Fibroblast of the aortic adventitia (primary cell): ENCODE measurements around the gene TBATA. TPM values are rescaled to one million over a fixed set of nuclear protein-coding genes. Genes with fewer than 3 reads are reported as not detected.

Experiments used
- DNase-seq: peaks from one replicate; pipeline ENCODE4 v3.0.0-alpha.2; 2010; ENCODE audit warnings: low read depth
- H3K4me3 ChIP-seq: 2 replicates; pipeline ENCODE4 v1.5.1; 2011; ENCODE audit warnings: low read depth, mild to moderate bottlenecking, control low read depth, low read length, moderate library complexity
- CTCF ChIP-seq: IDR thresholded peaks from 2 replicates; pipeline ENCODE4 v1.5.1; 2011; ENCODE audit warnings: mild to moderate bottlenecking, low read length, control low read depth, inconsistent platforms; ENCODE audit not compliant: insufficient read depth
- total RNA-seq: library from RNA; depleted of rRNA; stranded (reverse); fragments of >200 nt; gene quantifications from 2 replicates; pipeline ENCODE4 v1.2.3, GENCODE V29; 2012; ENCODE audit warnings: low replicate concordance

The TBATA gene
- total RNA-seq, 1 donor: not detected

- no peak for TF ChIP-seq CTCF
- DNase-seq: peak; percentile 91
- H3K4me3 ChIP-seq: peak overlapping the region; percentile 68
Observed at GRCh38 chr10:70816220-70816894, 31.2 kb upstream of the TBATA start.

GRCh38 chr10:70815504-70816219, 30.5 kb upstream of the TBATA start, which contains the start of gene SGPL1:
Gene SGPL1 (plus strand): TSS chr10:70815948. CDS start chr10:70816854, 906 bp downstream.
- peak within 1 kb of the TSS; percentile 68 for H3K4me3 ChIP-seq
- DNase-seq: peak; percentile 73
- TF ChIP-seq CTCF: peak; percentile 82

- DNase-seq: no peak
- no peak for TF ChIP-seq CTCF
- no peak overlapping the region for H3K4me3 ChIP-seq
Observed at GRCh38 chr10:70814126-70814525, 28.9 kb upstream of the TBATA start.

GRCh38 chr10:70812814-70813213, 27.6 kb upstream of the TBATA start:
- no peak for TF ChIP-seq CTCF
- no peak for DNase-seq
- no peak overlapping the region for H3K4me3 ChIP-seq

- no peak for TF ChIP-seq CTCF
- no peak overlapping the region for H3K4me3 ChIP-seq
- no peak for DNase-seq
Observed at GRCh38 chr10:70811881-70812280, 26.7 kb upstream of the TBATA start.

- no peak overlapping the region for H3K4me3 ChIP-seq
- DNase-seq: no peak
- TF ChIP-seq CTCF: no peak
Observed at GRCh38 chr10:70810967-70811366, 25.8 kb upstream of the TBATA start.
